Stimulated activated CD8-positive, alpha-beta memory T cell treated with anti-CD3 and anti-CD28 coated beads, Interleukin-4, amount 100 ng/mL, for 1 hour (primary cell): Measurements from ENCODE around the gene NCEH1.
"Not testable (repeated sequence)": the region's sequence is repeated elsewhere in the genome, so short reads cannot be mapped to it uniquely, and the experiment has no call there.

Experiments
- DNase-seq, 2 donors: peaks; one replicate each; pipeline ENCODE4 v3.0.0-alpha.2; 2020; ENCODE audit warnings: low read depth in 2 of 2, low spot score in 1 of 2

Gene NCEH1

GRCh38 chr3:172708921-172709773 is 1.7 kb downstream of the NCEH1 start:
- DNase-seq: no peak

- DNase-seq: no peak
These were observed 2.9 kb downstream of the NCEH1 start for GRCh38 chr3:172707967-172708366.

GRCh38 chr3:172707030-172707429 is 3.8 kb downstream of the NCEH1 start:
- no peak for DNase-seq

GRCh38 chr3:172705170-172705569 is 5.7 kb downstream of the NCEH1 start:
- no peak for DNase-seq

GRCh38 chr3:172704001-172704400 is 6.9 kb downstream of the NCEH1 start:
- no peak for DNase-seq

- not testable (repeated sequence) for DNase-seq
These were observed 8.1 kb downstream of the NCEH1 start for GRCh38 chr3:172702731-172703130.

- no peak for DNase-seq
These were observed 8.6 kb downstream of the NCEH1 start for GRCh38 chr3:172702256-172702655.

- no peak for DNase-seq
These were observed 9.1 kb downstream of the NCEH1 start for GRCh38 chr3:172701751-172702150.

- no peak for DNase-seq
These were observed 9.9 kb downstream of the NCEH1 start for GRCh38 chr3:172700936-172701455.

- DNase-seq: no peak
These were observed 10.6 kb downstream of the NCEH1 start for GRCh38 chr3:172700256-172700655.

- no peak for DNase-seq
These were observed 11.8 kb downstream of the NCEH1 start for GRCh38 chr3:172699031-172699430.

- no peak for DNase-seq
These were observed 12.2 kb downstream of the NCEH1 start for GRCh38 chr3:172698631-172699030.

- no peak for DNase-seq
These were observed 13.3 kb downstream of the NCEH1 start for GRCh38 chr3:172697558-172697957.

- DNase-seq: no peak
These were observed 14.5 kb downstream of the NCEH1 start for GRCh38 chr3:172696357-172696756.

- no peak for DNase-seq
These were observed 16.2 kb downstream of the NCEH1 start for GRCh38 chr3:172694573-172695246.

- DNase-seq: no peak
These were observed 18.0 kb downstream of the NCEH1 start for GRCh38 chr3:172692751-172693338.

GRCh38 chr3:172690936-172691335 is 19.9 kb downstream of the NCEH1 start:
- DNase-seq: no peak

- DNase-seq: no peak
These were observed 22.3 kb downstream of the NCEH1 start for GRCh38 chr3:172688588-172688987.

GRCh38 chr3:172687501-172687900 is 23.4 kb downstream of the NCEH1 start:
- no peak for DNase-seq

- no peak for DNase-seq
These were observed 25.3 kb downstream of the NCEH1 start for GRCh38 chr3:172685331-172686214.

GRCh38 chr3:172680684-172681083 is 30.2 kb downstream of the NCEH1 start:
- no peak for DNase-seq
